Stomach smooth muscle (tissue), 2 donors: ENCODE data around the gene ADCYAP1.

Experiments used
- H3K27ac ChIP-seq: one replicate; pipeline ENCODE4 v1.7.0; 2013; ENCODE audit warnings: mild to moderate bottlenecking, low read length, inconsistent platforms
- H3K27me3 ChIP-seq, 2 donors: one replicate each; pipeline ENCODE4 v1.7.0; 2013; ENCODE audit warnings: low read length in 2 of 2; ENCODE audit not compliant: insufficient read depth in 2 of 2, control insufficient read depth in 1 of 2
- H3K36me3 ChIP-seq, 2 donors: one replicate each; pipeline ENCODE4 v1.7.0; 2013; ENCODE audit warnings: low read length in 2 of 2; ENCODE audit not compliant: control insufficient read depth in 2 of 2, insufficient read depth in 2 of 2
- H3K4me1 ChIP-seq: one replicate; pipeline ENCODE4 v1.7.0; 2013; ENCODE audit warnings: low read length; ENCODE audit not compliant: control insufficient read depth, insufficient read depth
- H3K4me3 ChIP-seq, 2 donors: one replicate each; pipeline ENCODE4 v1.7.0; 2013; ENCODE audit warnings: low read length in 2 of 2
- H3K9ac ChIP-seq, 2 donors: one replicate each; pipeline ENCODE4 v1.7.0; 2013; ENCODE audit warnings: low read length in 2 of 2, mild to moderate bottlenecking in 1 of 2
- H3K9me3 ChIP-seq, 2 donors: one replicate each; pipeline ENCODE4 v1.7.0; 2013; ENCODE audit warnings: low read length in 2 of 2; ENCODE audit not compliant: control insufficient read depth in 2 of 2
- donor health status: healthy.
- donor health status: Pancreatic carcinoma.

The ADCYAP1 gene

GRCh38 chr18:939166-939565 lies 34.5 kb downstream of the ADCYAP1 start:
- no peaks in the 10 kb centered on the region for H3K36me3 ChIP-seq
- H3K27ac ChIP-seq = no peak overlapping the region
- H3K4me1 ChIP-seq = no peaks in the 10 kb centered on the region
- H3K9me3 ChIP-seq = no peaks in the 10 kb centered on the region
- peaks cover 3 to 4% of the 10 kb centered on the region in 2 donors for H3K27me3 ChIP-seq
- no peak overlapping the region for H3K9ac ChIP-seq
- no peak overlapping the region for H3K4me3 ChIP-seq

- Histone ChIP-seq H3K4me1 (no peaks in the 10 kb centered on the region), H3K36me3 (no peaks in the 10 kb centered on the region), H3K27ac (no peak overlapping the region), H3K4me3 (no peak overlapping the region), H3K9me3 (no peaks in the 10 kb centered on the region), H3K27me3 (peaks cover 0 to 3% of the 10 kb centered on the region in 2 donors), H3K9ac (no peak overlapping the region)
Measured at GRCh38 chr18:939958-940357, 35.3 kb downstream of the ADCYAP1 start.

GRCh38 chr18:941331-941730 lies 36.7 kb downstream of the ADCYAP1 start:
- H3K9ac ChIP-seq = no peak overlapping the region
- H3K9me3 ChIP-seq = no peaks in the 10 kb centered on the region
- no peaks in the 10 kb centered on the region for H3K4me1 ChIP-seq
- H3K4me3 ChIP-seq = no peak overlapping the region
- H3K27me3 ChIP-seq = peaks cover 0 to 3% of the 10 kb centered on the region in 2 donors
- no peak overlapping the region for H3K27ac ChIP-seq
- H3K36me3 ChIP-seq = no peaks in the 10 kb centered on the region

GRCh38 chr18:944440-944839 lies 39.8 kb downstream of the ADCYAP1 start:
- Histone ChIP-seq H3K36me3 (no peaks in the 10 kb centered on the region), H3K4me1 (no peaks in the 10 kb centered on the region), H3K4me3 (no peak overlapping the region), H3K27me3 (no peaks in the 10 kb centered on the region), H3K9me3 (no peaks in the 10 kb centered on the region), H3K9ac (no peak overlapping the region), H3K27ac (no peak overlapping the region)

- Histone ChIP-seq H3K27ac (no peak overlapping the region), H3K36me3 (no peaks in the 10 kb centered on the region), H3K9me3 (no peaks in the 10 kb centered on the region), H3K4me1 (no peaks in the 10 kb centered on the region), H3K9ac (no peak overlapping the region), H3K27me3 (no peaks in the 10 kb centered on the region), H3K4me3 (no peak overlapping the region)
Measured at GRCh38 chr18:949724-950631, 45.3 kb downstream of the ADCYAP1 start.

GRCh38 chr18:950882-951495 lies 46.3 kb downstream of the ADCYAP1 start:
- H3K9ac ChIP-seq = no peak overlapping the region
- no peaks in the 10 kb centered on the region for H3K4me1 ChIP-seq
- no peaks in the 10 kb centered on the region for H3K9me3 ChIP-seq
- no peak overlapping the region for H3K27ac ChIP-seq
- H3K4me3 ChIP-seq = no peak overlapping the region
- H3K36me3 ChIP-seq = no peaks in the 10 kb centered on the region
- no peaks in the 10 kb centered on the region for H3K27me3 ChIP-seq

- H3K4me1 ChIP-seq = no peaks in the 10 kb centered on the region
- no peak overlapping the region for H3K9ac ChIP-seq
- H3K9me3 ChIP-seq = no peaks in the 10 kb centered on the region
- no peaks in the 10 kb centered on the region for H3K27me3 ChIP-seq
- no peaks in the 10 kb centered on the region for H3K36me3 ChIP-seq
- H3K4me3 ChIP-seq = no peak overlapping the region
- no peak overlapping the region for H3K27ac ChIP-seq
Measured at GRCh38 chr18:955384-956066, 50.9 kb downstream of the ADCYAP1 start.

- Histone ChIP-seq H3K9me3 (no peaks in the 10 kb centered on the region), H3K27me3 (peaks cover 0 to 7% of the 10 kb centered on the region in 2 donors), H3K4me3 (no peak overlapping the region), H3K36me3 (no peaks in the 10 kb centered on the region), H3K9ac (no peak overlapping the region), H3K27ac (no peak overlapping the region), H3K4me1 (no peaks in the 10 kb centered on the region)
Measured at GRCh38 chr18:957829-958228, 53.2 kb downstream of the ADCYAP1 start.

- H3K4me3 ChIP-seq = no peak overlapping the region
- peaks cover 0 to 7% of the 10 kb centered on the region in 2 donors for H3K27me3 ChIP-seq
- H3K36me3 ChIP-seq = no peaks in the 10 kb centered on the region
- no peaks in the 10 kb centered on the region for H3K4me1 ChIP-seq
- H3K9me3 ChIP-seq = no peaks in the 10 kb centered on the region
- H3K9ac ChIP-seq = no peak overlapping the region
- no peak overlapping the region for H3K27ac ChIP-seq
Measured at GRCh38 chr18:959854-960253, 55.2 kb downstream of the ADCYAP1 start.
